ENCODE results near the gene DOCK3.

Gene DOCK3

DNA sequence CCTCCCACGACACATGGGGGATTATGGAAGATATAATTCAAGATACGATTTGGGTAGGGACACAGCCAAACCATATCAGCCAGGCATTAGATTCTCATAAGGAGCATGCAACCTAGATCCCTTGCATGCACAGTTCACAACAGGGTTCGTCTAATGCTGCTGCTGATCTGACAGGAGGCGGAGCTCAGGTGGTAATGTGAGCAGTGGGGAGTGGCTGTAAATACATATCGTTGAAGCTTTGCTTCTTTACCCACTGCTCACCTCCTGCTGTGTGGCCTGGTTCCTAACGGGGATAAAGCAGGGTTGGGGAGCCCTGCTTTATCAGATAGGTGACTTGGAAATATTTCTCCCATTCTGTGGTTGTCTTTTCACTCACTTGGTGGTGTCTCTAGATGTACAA, 14.8 kb downstream of the DOCK3 start:
- H2AK5ac ChIP-seq (ENCODE audit: low read length) = no peak overlapping the region
- WGBS (ENCODE audit: extremely low coverage, insufficient coverage, low lambda C conversion rate) = no CpG with 5 or more reads among the region's 6 CpGs
- no peak overlapping the region for H3K23ac ChIP-seq (ENCODE audit: low read length)
- no peaks in the 10 kb centered on the region for H3K27me3 ChIP-seq (ENCODE audit: insufficient read depth, low read length, poor library complexity)
- no peak overlapping the region for H3K27ac ChIP-seq (ENCODE audit: low read depth, low read length)
- H3K18ac ChIP-seq (ENCODE audit: low read length) = no peak overlapping the region
- no peaks in the 10 kb centered on the region for H3K36me3 ChIP-seq (ENCODE audit: control insufficient read depth, insufficient read depth, low read length)
- no peak overlapping the region for H4K8ac ChIP-seq (ENCODE audit: low read depth, low read length)
- no peak overlapping the region for H2BK5ac ChIP-seq (ENCODE audit: low read length)
- H3K9ac ChIP-seq (ENCODE audit: low read length) = no peak overlapping the region
- no peaks in the 10 kb centered on the region for H3K4me1 ChIP-seq (ENCODE audit: control insufficient read depth, low read depth, low read length)
- no peak overlapping the region for H3K4ac ChIP-seq (ENCODE audit: low read depth, low read length)
- H2BK15ac ChIP-seq (replicated peaks; ENCODE audit: low read depth) = no peak overlapping the region
- no peak overlapping the region for H3K56ac ChIP-seq (ENCODE audit: low read length)
- H3K79me2 ChIP-seq (ENCODE audit: control insufficient read depth, insufficient read depth, low read length) = no peaks in the 10 kb centered on the region
- no peak overlapping the region for H3K4me2 ChIP-seq (ENCODE audit: low read length)
- no peaks in the 10 kb centered on the region for H3K79me1 ChIP-seq (ENCODE audit: low read length)
- no peak for DNase-seq
- no peak overlapping the region for H3K4me3 ChIP-seq (ENCODE audit: low read length)
- no peak overlapping the region for H2BK120ac ChIP-seq (ENCODE audit: low read depth, low read length)
- no peak overlapping the region for H4K5ac ChIP-seq (ENCODE audit: low read length)

- DNase-seq = no peak
- Histone ChIP-seq H4K5ac (ENCODE audit: low read length) (no peak overlapping the region), H3K4me1 (ENCODE audit: control insufficient read depth, low read depth, low read length) (no peaks in the 10 kb centered on the region), H3K27me3 (ENCODE audit: insufficient read depth, low read length, poor library complexity) (no peaks in the 10 kb centered on the region), H3K4ac (ENCODE audit: low read depth, low read length) (no peak overlapping the region), H4K8ac (ENCODE audit: low read depth, low read length) (no peak overlapping the region), H2BK5ac (ENCODE audit: low read length) (no peak overlapping the region), H2BK120ac (ENCODE audit: low read depth, low read length) (no peak overlapping the region), H3K23ac (ENCODE audit: low read length) (no peak overlapping the region), H3K4me2 (ENCODE audit: low read length) (no peak overlapping the region), H3K56ac (ENCODE audit: low read length) (no peak overlapping the region), H3K9ac (ENCODE audit: low read length) (no peak overlapping the region), H3K4me3 (ENCODE audit: low read length) (no peak overlapping the region), H2BK15ac (replicated peaks; ENCODE audit: low read depth) (no peak overlapping the region), H3K79me2 (ENCODE audit: control insufficient read depth, insufficient read depth, low read length) (no peaks in the 10 kb centered on the region), H3K18ac (ENCODE audit: low read length) (no peak overlapping the region), H3K36me3 (ENCODE audit: control insufficient read depth, insufficient read depth, low read length) (no peaks in the 10 kb centered on the region), H3K27ac (ENCODE audit: low read depth, low read length) (no peak overlapping the region), H3K79me1 (ENCODE audit: low read length) (no peaks in the 10 kb centered on the region), H2AK5ac (ENCODE audit: low read length) (no peak overlapping the region)
- no CpG with 5 or more reads among the region's 2 CpGs for WGBS (ENCODE audit: extremely low coverage, insufficient coverage, low lambda C conversion rate)
Measured at GRCh38 chr3:50695031-50695430, 20.3 kb downstream of the DOCK3 start.

- Histone ChIP-seq H3K79me2 (ENCODE audit: control insufficient read depth, insufficient read depth, low read length) (no peaks in the 10 kb centered on the region), H3K9ac (ENCODE audit: low read length) (no peak overlapping the region), H3K23ac (ENCODE audit: low read length) (no peak overlapping the region), H4K5ac (ENCODE audit: low read length) (no peak overlapping the region), H2AK5ac (ENCODE audit: low read length) (no peak overlapping the region), H3K27me3 (ENCODE audit: insufficient read depth, low read length, poor library complexity) (no peaks in the 10 kb centered on the region), H3K79me1 (ENCODE audit: low read length) (no peaks in the 10 kb centered on the region), H4K8ac (ENCODE audit: low read depth, low read length) (no peak overlapping the region), H3K4me3 (ENCODE audit: low read length) (no peak overlapping the region), H2BK120ac (ENCODE audit: low read depth, low read length) (no peak overlapping the region), H3K4me1 (ENCODE audit: control insufficient read depth, low read depth, low read length) (no peaks in the 10 kb centered on the region), H3K18ac (ENCODE audit: low read length) (no peak overlapping the region), H3K27ac (ENCODE audit: low read depth, low read length) (no peak overlapping the region), H3K4ac (ENCODE audit: low read depth, low read length) (no peak overlapping the region), H2BK15ac (replicated peaks; ENCODE audit: low read depth) (no peak overlapping the region), H3K56ac (ENCODE audit: low read length) (no peak overlapping the region), H3K4me2 (ENCODE audit: low read length) (no peak overlapping the region), H2BK5ac (ENCODE audit: low read length) (no peak overlapping the region), H3K36me3 (ENCODE audit: control insufficient read depth, insufficient read depth, low read length) (no peaks in the 10 kb centered on the region)
- no CpG with 5 or more reads among the region's 3 CpGs for WGBS (ENCODE audit: extremely low coverage, insufficient coverage, low lambda C conversion rate)
- no peak for DNase-seq
Measured at GRCh38 chr3:50696276-50696675, 21.5 kb downstream of the DOCK3 start.

DNA sequence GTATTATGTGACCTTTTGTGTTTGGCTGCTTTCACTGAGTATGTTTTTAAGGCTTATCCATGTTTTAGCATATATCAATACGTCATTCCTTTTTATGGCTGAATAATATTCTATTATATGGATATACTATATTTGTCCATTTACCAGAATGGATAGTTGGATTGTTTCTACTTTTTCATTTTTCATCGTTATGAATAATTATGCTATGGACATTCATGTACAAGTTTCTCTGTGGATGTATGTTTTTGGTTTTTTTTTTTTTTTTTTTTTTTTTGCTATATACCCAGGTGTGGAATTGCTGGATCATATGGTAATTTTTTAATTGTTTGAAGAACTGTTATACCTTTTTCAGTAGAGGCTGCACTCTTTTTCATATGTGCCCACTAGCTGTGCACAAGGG, 23.5 kb downstream of the DOCK3 start:
- no peak overlapping the region for H3K27ac ChIP-seq (ENCODE audit: low read depth, low read length)
- H3K56ac ChIP-seq (ENCODE audit: low read length) = no peak overlapping the region
- no peak overlapping the region for H3K9ac ChIP-seq (ENCODE audit: low read length)
- H2BK5ac ChIP-seq (ENCODE audit: low read length) = no peak overlapping the region
- H3K36me3 ChIP-seq (ENCODE audit: control insufficient read depth, insufficient read depth, low read length) = no peaks in the 10 kb centered on the region
- no peak overlapping the region for H2BK120ac ChIP-seq (ENCODE audit: low read depth, low read length)
- no CpG with 5 or more reads among the region's 2 CpGs for WGBS (ENCODE audit: extremely low coverage, insufficient coverage, low lambda C conversion rate)
- no peaks in the 10 kb centered on the region for H3K79me2 ChIP-seq (ENCODE audit: control insufficient read depth, insufficient read depth, low read length)
- H3K18ac ChIP-seq (ENCODE audit: low read length) = no peak overlapping the region
- H3K23ac ChIP-seq (ENCODE audit: low read length) = no peak overlapping the region
- no peak overlapping the region for H3K4ac ChIP-seq (ENCODE audit: low read depth, low read length)
- no peak overlapping the region for H4K8ac ChIP-seq (ENCODE audit: low read depth, low read length)
- DNase-seq = no peak
- no peak overlapping the region for H2BK15ac ChIP-seq (replicated peaks; ENCODE audit: low read depth)
- no peak overlapping the region for H2AK5ac ChIP-seq (ENCODE audit: low read length)
- no peak overlapping the region for H4K5ac ChIP-seq (ENCODE audit: low read length)
- H3K4me3 ChIP-seq (ENCODE audit: low read length) = no peak overlapping the region
- H3K79me1 ChIP-seq (ENCODE audit: low read length) = no peaks in the 10 kb centered on the region
- no peaks in the 10 kb centered on the region for H3K4me1 ChIP-seq (ENCODE audit: control insufficient read depth, low read depth, low read length)
- no peak overlapping the region for H3K4me2 ChIP-seq (ENCODE audit: low read length)
- H3K27me3 ChIP-seq (ENCODE audit: insufficient read depth, low read length, poor library complexity) = no peaks in the 10 kb centered on the region

GRCh38 chr3:50708620-50709019, 33.9 kb downstream of the DOCK3 start:
- Histone ChIP-seq H3K36me3 (ENCODE audit: control insufficient read depth, insufficient read depth, low read length) (no peaks in the 10 kb centered on the region), H3K4me3 (ENCODE audit: low read length) (no peak overlapping the region), H3K4me1 (ENCODE audit: control insufficient read depth, low read depth, low read length) (no peaks in the 10 kb centered on the region), H3K18ac (ENCODE audit: low read length) (no peak overlapping the region), H3K79me1 (ENCODE audit: low read length) (no peaks in the 10 kb centered on the region), H4K8ac (ENCODE audit: low read depth, low read length) (no peak overlapping the region), H3K79me2 (ENCODE audit: control insufficient read depth, insufficient read depth, low read length) (no peaks in the 10 kb centered on the region), H2BK5ac (ENCODE audit: low read length) (no peak overlapping the region), H3K9ac (ENCODE audit: low read length) (no peak overlapping the region), H3K23ac (ENCODE audit: low read length) (no peak overlapping the region), H2BK120ac (ENCODE audit: low read depth, low read length) (no peak overlapping the region), H4K5ac (ENCODE audit: low read length) (no peak overlapping the region), H3K27me3 (ENCODE audit: insufficient read depth, low read length, poor library complexity) (no peaks in the 10 kb centered on the region), H2AK5ac (ENCODE audit: low read length) (no peak overlapping the region), H3K4me2 (ENCODE audit: low read length) (no peak overlapping the region), H2BK15ac (replicated peaks; ENCODE audit: low read depth) (no peak overlapping the region), H3K56ac (ENCODE audit: low read length) (no peak overlapping the region), H3K4ac (ENCODE audit: low read depth, low read length) (no peak overlapping the region), H3K27ac (ENCODE audit: low read depth, low read length) (no peak overlapping the region)
- no peak for DNase-seq
- no CpG with 5 or more reads among the region's 4 CpGs for WGBS (ENCODE audit: extremely low coverage, insufficient coverage, low lambda C conversion rate)

DNA sequence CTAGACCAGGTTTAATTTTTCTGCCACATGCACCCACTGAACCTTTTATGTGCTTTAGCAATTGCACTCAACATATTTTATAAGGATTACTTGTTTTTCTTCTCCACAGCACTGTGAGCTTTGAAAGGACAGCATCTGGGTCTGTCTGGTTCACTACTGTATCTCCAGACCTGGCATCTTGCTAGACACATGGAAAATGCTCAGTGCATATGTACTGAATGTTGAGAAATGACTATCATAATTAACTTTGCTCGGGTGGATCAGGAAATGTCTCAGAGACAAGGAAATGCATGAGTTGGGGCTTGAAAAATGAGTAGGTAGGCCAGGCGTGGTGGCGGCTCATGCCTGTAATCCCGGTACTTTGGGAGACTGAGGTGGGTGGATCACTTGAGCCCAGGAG, 40.2 kb downstream of the DOCK3 start:
- no peak overlapping the region for H3K9ac ChIP-seq (ENCODE audit: low read length)
- H2AK5ac ChIP-seq (ENCODE audit: low read length) = no peak overlapping the region
- H4K8ac ChIP-seq (ENCODE audit: low read depth, low read length) = no peak overlapping the region
- H3K18ac ChIP-seq (ENCODE audit: low read length) = no peak overlapping the region
- no peak overlapping the region for H2BK120ac ChIP-seq (ENCODE audit: low read depth, low read length)
- H3K4ac ChIP-seq (ENCODE audit: low read depth, low read length) = no peak overlapping the region
- no peaks in the 10 kb centered on the region for H3K79me1 ChIP-seq (ENCODE audit: low read length)
- H2BK15ac ChIP-seq (replicated peaks; ENCODE audit: low read depth) = no peak overlapping the region
- H3K56ac ChIP-seq (ENCODE audit: low read length) = no peak overlapping the region
- no peak for DNase-seq
- no peaks in the 10 kb centered on the region for H3K27me3 ChIP-seq (ENCODE audit: insufficient read depth, low read length, poor library complexity)
- H2BK5ac ChIP-seq (ENCODE audit: low read length) = no peak overlapping the region
- no peak overlapping the region for H3K27ac ChIP-seq (ENCODE audit: low read depth, low read length)
- H3K4me3 ChIP-seq (ENCODE audit: low read length) = no peak overlapping the region
- H3K4me1 ChIP-seq (ENCODE audit: control insufficient read depth, low read depth, low read length) = no peaks in the 10 kb centered on the region
- H3K4me2 ChIP-seq (ENCODE audit: low read length) = no peak overlapping the region
- H3K36me3 ChIP-seq (ENCODE audit: control insufficient read depth, insufficient read depth, low read length) = no peaks in the 10 kb centered on the region
- no peak overlapping the region for H4K5ac ChIP-seq (ENCODE audit: low read length)
- WGBS (ENCODE audit: extremely low coverage, insufficient coverage, low lambda C conversion rate) = no CpG with 5 or more reads among the region's 4 CpGs
- no peaks in the 10 kb centered on the region for H3K79me2 ChIP-seq (ENCODE audit: control insufficient read depth, insufficient read depth, low read length)
- H3K23ac ChIP-seq (ENCODE audit: low read length) = no peak overlapping the region

Measured in mesendoderm (in vitro differentiated cells).